ENCODE results near the gene DNAJC28. TPM values are rescaled to one million over a fixed set of nuclear protein-coding genes. Genes with fewer than 3 reads are reported as not detected.
A peak's percentile ranks its signal among the peaks of the same experiment; 100 is the strongest.
"Not testable (repeated sequence)": the region's sequence is repeated elsewhere in the genome, so short reads cannot be mapped to it uniquely, and the experiment has no call there.

Gene DNAJC28
- total RNA-seq, 2 experiments from 2014 or later: 0.37 to 0.43 TPM

DNA sequence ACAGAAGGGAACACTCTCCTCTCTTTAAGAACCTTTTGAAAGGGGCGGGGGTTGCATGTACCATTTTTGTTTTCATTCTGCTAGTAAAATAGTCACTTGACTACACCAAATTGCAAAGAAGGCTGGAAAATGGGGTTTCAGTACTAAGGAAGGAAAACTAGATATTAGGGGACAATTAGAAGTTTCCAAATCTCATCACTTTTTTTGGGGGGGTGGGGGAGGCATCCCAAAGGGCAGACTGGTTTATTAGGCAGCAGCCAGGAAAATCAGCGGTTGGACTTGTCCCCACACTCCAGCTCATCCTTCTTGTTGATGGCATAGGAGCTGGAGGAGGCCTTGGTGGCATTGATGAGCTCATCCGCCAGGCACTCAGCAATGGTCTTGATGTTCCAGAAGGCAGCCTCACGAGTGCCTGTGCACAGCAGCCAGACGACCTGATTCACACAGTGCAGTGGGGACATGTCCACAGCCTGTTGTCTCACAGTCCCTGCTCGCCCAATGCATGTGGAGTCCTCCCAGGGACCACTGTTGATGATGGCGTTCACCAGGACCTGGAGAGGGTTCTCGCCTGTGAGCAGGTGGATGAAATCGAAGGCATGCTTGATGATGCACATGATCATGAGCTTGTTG is 10.1 kb downstream of the DNAJC28 start:
- Mint-ChIP-seq H3K9me3 (ENCODE audit: low read depth) (no peaks in the 10 kb centered on the region), H3K36me3 (ENCODE audit: low read depth) (peaks cover 2% of the 10 kb centered on the region), H3K4me3 (peak overlapping the region; percentile 83), H3K4me1 (peaks cover 17% of the 10 kb centered on the region), H3K27ac (no peak overlapping the region), H3K27me3 (no peaks in the 10 kb centered on the region)
- DNase-seq (no peak), ATAC-seq (no peak)
- CTCF ChIA-PET: interaction anchor here (0.5 to 2.9 kb wide), 3 partner anchors 10 to 559 kb away, joined by 3 to 17 read pairs (median 4); partner anchors contain the start of gene DNAJC28
- intact Hi-C loops (cut with DNase I, micrococcal nuclease): no loop called here
- POLR2A ChIA-PET: interaction anchor here (1.0 to 2.6 kb wide), 2 partner anchors 9 kb away, joined by 3 to 43 read pairs; partner anchors contain the start of gene DNAJC28

DNA sequence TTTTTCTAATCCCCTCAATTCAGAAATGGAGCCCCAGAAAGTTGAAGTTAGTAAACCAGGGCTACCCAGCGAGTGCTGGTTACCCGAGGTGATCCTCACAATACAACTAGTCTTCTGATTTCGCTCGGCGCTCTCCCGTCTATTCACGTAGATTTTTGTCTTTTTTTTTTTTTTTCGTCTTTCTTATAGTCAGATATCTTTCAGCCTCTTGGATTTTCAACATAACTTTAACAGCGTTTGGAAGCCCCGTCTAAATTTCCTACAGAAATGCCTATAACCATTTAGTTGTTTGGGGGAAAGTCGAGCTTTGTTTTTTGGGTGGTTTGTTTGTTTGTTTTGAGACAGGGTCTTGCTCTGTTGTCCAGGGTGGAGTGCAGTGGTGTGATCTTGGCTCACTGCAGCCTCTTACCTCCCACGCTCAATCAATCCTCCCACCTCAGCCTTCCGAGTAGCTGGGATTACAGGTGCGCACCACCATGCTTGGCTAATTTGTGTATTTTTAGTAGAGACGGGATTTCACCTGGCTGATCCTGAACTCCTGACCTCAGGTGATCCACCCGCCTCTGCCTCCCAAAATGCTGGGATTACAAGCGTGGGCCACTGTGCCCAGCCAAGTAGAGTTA is 10.9 kb downstream of the DNAJC28 start:
- H3K27me3 Mint-ChIP-seq: no peaks in the 10 kb centered on the region
- peak overlapping the region; percentile 83 for H3K4me3 Mint-ChIP-seq
- ChIA-PET POLR2A (interaction anchor here (0.7 to 2.6 kb wide), 6 partner anchors 10 to 119 kb away, joined by 3 to 43 read pairs (median 4); partner anchors contain the start of genes DNAJC28 and SON), CTCF (interaction anchor here (0.7 to 2.9 kb wide), 10 partner anchors 9 to 156 kb away, joined by 3 to 17 read pairs (median 4); partner anchors contain the start of genes DNAJC28 and IFNAR1)
- ATAC-seq: no peak
- H3K36me3 Mint-ChIP-seq (ENCODE audit: low read depth): peaks cover 2% of the 10 kb centered on the region
- peaks cover 17% of the 10 kb centered on the region for H3K4me1 Mint-ChIP-seq
- no peak for DNase-seq
- H3K27ac Mint-ChIP-seq: peak overlapping the region; percentile 78
- intact Hi-C loops (cut with DNase I, micrococcal nuclease): loop anchor here (1.0 kb wide), 6 partner anchors 11 to 708 kb away; partner anchors contain the start of genes DNAJC28 (in 2 of the 2), CRYZL1 (in 1 of the 2), DONSON (in 1 of the 2) and IFNAR1 (in 1 of the 2)
- no peaks in the 10 kb centered on the region for H3K9me3 Mint-ChIP-seq (ENCODE audit: low read depth)

DNA sequence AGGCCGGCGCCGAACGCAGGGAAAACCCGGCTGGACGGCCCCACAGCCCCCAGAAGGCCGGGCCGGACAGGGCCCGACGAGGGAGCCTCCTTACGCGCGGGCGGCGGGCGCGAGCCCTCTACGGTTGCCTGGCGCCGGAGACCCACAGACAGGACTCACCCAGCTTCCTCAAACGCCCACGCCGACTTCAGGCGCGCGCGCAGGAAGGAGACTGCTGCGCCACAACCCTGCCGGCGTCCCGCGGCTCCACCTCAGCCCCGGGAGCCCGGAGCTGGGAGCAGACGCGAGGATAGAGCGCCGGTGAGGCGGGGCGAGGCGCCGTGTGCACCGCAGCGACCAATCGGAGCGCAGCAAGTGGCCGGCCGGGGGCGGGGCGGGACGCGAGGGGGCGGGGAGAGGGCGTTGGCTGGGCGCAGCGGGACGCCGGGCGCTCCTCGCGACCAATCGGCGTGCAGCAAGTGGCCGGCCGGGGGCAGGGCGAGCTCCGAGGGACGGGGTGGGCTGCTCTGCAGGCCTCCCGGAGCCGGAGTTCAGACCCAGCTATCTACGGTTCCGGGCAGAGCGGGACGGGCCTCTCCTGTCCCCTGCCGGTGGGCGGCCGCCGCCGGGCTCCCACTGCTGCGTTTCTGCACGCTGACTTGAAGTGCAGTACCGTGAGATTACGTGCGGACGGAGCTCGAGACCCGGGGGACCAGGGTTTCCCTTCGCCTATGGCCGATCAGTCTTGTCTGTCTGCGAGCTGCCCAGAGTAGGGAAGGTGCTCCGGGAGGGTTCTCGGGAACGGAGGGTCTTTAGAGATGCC is 11.6 kb downstream of the DNAJC28 start, which contains the start of gene TMEM50B:
Gene TMEM50B (minus strand): TSS at position 296 of the 802 bp plus-strand sequence. CDS start 11,089 bp downstream, outside the sequence.
- ChIA-PET CTCF (interaction anchor here (0.7 to 2.9 kb wide), 13 partner anchors 9 to 155 kb away, joined by 3 to 17 read pairs (median 4); partner anchors contain the start of genes DNAJC28, DONSON, IFNAR1 and SON), POLR2A (interaction anchor here (0.6 to 2.6 kb wide), 11 partner anchors 11 to 708 kb away, joined by 3 to 43 read pairs (median 5); partner anchors contain the start of genes DNAJC28, DONSON, IFNAR1 and PAXBP1)
- Mint-ChIP-seq H3K9me3 (ENCODE audit: low read depth) (no peaks in the 10 kb centered on the region), H3K27ac (peak within 1 kb of the TSS; percentile 88), H3K36me3 (ENCODE audit: low read depth) (peaks cover 2% of the 10 kb centered on the region), H3K4me3 (peak within 1 kb of the TSS; percentile 83), H3K27me3 (no peaks in the 10 kb centered on the region), H3K4me1 (peaks cover 17% of the 10 kb centered on the region)
- DNase-seq (peak; percentile 99), ATAC-seq (peak; percentile 97)
- intact Hi-C loops (cut with DNase I, micrococcal nuclease): loop anchor here (1.0 to 5.0 kb wide), 12 partner anchors 11 to 1088 kb away; partner anchors contain the start of genes DNAJC28 (in 2 of the 2), GART (in 2 of the 2), CRYZL1 (in 1 of the 2) and DONSON (in 1 of the 2)

DNA sequence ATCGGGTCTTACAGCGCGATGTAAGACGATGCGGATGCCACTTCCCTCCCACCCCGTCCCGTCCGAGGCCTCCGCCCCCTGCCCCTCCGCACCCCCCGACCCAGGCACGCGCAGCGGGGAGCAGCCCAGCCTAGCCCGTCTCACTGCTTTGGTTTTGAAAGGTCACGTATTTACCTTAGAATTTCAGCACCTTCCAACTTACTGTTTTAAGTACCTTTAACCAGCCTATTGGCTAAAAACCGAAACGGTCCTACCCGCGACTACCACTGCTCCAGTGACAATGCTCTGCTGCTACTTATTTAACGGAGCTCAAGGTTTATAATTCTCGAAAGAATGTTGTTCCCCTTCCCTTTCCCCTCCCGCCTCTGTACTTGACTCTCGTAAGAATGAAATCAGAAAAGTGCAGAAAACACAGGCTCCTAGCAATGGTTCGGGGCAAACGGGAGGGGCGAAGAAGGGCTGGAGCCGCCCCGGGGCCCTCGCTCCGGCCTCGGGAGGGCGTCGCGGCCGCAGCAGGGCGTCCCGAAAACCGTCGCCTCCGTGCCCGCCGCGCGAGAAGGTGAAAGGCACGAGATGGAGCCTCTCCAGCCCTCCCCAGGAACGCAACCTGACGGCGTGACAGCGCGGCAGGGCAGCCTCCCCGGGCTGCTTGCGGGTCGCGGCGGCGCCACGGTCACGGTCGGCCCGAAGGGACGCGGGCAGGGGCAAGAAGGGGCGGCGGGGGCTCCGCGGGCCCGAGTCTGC is 12.4 kb downstream of the DNAJC28 start:
- intact Hi-C loops (cut with DNase I, micrococcal nuclease): loop anchor here (1.0 to 5.0 kb wide), 6 partner anchors 44 to 1087 kb away; partner anchors contain the start of genes GART (in 2 of the 2), SON (in 1 of the 2), SYNJ1 (in 1 of the 2) and URB1 (in 1 of the 2)
- Mint-ChIP-seq H3K27ac (peak overlapping the region; percentile 88), H3K4me3 (peak overlapping the region; percentile 83), H3K27me3 (no peaks in the 10 kb centered on the region), H3K36me3 (ENCODE audit: low read depth) (peaks cover 2% of the 10 kb centered on the region), H3K9me3 (ENCODE audit: low read depth) (no peaks in the 10 kb centered on the region), H3K4me1 (peaks cover 17% of the 10 kb centered on the region)
- ATAC-seq (peak; percentile 4), DNase-seq (peak; percentile 64)
- ChIA-PET POLR2A (interaction anchor here (0.6 to 2.6 kb wide), 8 partner anchors 12 to 708 kb away, joined by 3 to 43 read pairs (median 6); partner anchors contain the start of genes DNAJC28, DONSON, IFNAR1 and PAXBP1), CTCF (interaction anchor here (0.7 to 2.9 kb wide), 6 partner anchors 12 to 128 kb away, joined by 3 to 17 read pairs (median 4); partner anchors contain the start of genes DNAJC28 and DONSON)

DNA sequence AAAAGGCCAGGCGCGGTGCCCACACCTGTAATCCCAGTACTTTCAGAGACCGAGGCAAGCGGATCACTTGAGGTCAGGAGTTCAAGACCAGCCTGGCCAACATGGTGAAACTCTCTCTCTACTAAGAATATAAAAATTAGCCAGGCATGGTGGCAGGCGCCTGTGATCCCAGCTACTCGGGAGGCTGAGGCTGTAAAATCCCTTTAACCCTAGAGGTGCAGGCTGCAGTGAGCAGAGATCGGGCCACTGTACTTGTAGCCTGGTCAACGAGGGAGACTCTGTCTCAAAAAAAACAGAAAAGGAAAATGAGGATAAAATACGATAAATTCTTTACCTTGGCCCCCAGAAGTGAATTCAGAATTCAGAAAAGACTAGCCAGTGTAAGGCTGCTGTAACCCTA is 13.3 kb downstream of the DNAJC28 start:
- H3K36me3 Mint-ChIP-seq (ENCODE audit: low read depth): peaks cover 2% of the 10 kb centered on the region
- CTCF ChIA-PET: no interaction called here
- POLR2A ChIA-PET: no interaction called here
- intact Hi-C loops (cut with DNase I, micrococcal nuclease): loop anchor here (2.0 to 5.0 kb wide), 5 partner anchors 43 to 1086 kb away; partner anchors contain the start of genes GART (in 1 of the 2), SON (in 1 of the 2), SYNJ1 (in 1 of the 2) and URB1 (in 1 of the 2)
- H3K4me3 Mint-ChIP-seq: peak overlapping the region; percentile 83
- no peaks in the 10 kb centered on the region for H3K27me3 Mint-ChIP-seq
- DNase-seq (no peak), ATAC-seq (no peak)
- peak overlapping the region; percentile 88 for H3K27ac Mint-ChIP-seq
- H3K9me3 Mint-ChIP-seq (ENCODE audit: low read depth): no peaks in the 10 kb centered on the region
- H3K4me1 Mint-ChIP-seq: peaks cover 17% of the 10 kb centered on the region

DNA sequence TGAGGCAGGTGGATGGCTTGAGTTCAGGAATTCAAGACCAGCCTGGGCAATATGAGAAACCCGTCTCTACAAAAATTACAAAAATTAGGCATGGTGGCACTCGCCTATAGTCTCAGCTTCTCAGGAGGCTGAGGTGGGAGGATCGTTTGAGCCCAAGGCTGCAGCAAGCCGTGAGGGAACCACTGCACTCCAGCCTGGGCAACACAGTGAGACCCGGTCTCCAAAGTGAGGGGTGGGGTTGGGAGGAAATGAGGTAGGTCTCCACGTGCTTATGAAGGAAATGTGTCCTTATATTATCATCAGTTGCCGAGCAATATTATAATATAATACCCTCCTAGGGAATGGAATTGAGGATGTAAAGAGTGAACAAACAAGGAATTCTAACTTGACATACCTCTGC is 14.4 kb downstream of the DNAJC28 start:
- CTCF ChIA-PET: interaction anchor here (1.5 kb wide), 1 partner anchor 115 kb away, joined by 3 read pairs; no protein-coding TSS in a partner anchor
- DNase-seq (no peak), ATAC-seq (no peak)
- Mint-ChIP-seq H3K4me3 (no peak overlapping the region), H3K27me3 (no peaks in the 10 kb centered on the region), H3K36me3 (ENCODE audit: low read depth) (peaks cover 2% of the 10 kb centered on the region), H3K4me1 (peaks cover 17% of the 10 kb centered on the region), H3K9me3 (ENCODE audit: low read depth) (no peaks in the 10 kb centered on the region), H3K27ac (no peak overlapping the region)
- POLR2A ChIA-PET: no interaction called here
- intact Hi-C loops (cut with DNase I, micrococcal nuclease): loop anchor here in 1 of 2 experiments (5.0 kb wide), 2 partner anchors 750 to 1085 kb away; partner anchors contain the start of genes SYNJ1 and URB1

DNA sequence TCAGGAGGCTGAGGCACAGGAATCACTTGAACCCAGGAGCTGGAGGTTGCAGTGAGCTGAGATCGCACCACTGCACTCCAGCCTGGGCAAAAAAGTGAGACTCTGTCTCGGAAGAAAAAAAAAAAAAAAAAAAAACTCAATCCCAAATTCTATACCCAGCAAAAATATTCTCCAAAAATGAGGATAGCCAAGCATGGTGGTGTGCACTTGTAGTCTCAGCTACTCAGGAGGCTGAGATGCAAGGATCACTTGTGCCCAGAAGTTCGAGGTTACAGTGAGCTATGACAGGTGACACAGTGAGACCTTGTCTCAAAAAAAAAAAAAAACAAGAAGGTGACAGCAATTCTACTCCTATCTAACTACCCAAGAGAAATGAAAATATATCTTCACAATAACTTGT is 18.2 kb downstream of the DNAJC28 start:
- Mint-ChIP-seq H3K27ac (no peak overlapping the region), H3K4me3 (no peak overlapping the region), H3K9me3 (ENCODE audit: low read depth) (no peaks in the 10 kb centered on the region), H3K27me3 (no peaks in the 10 kb centered on the region), H3K36me3 (ENCODE audit: low read depth) (peaks cover 2% of the 10 kb centered on the region), H3K4me1 (peaks cover 7% of the 10 kb centered on the region)
- ChIA-PET CTCF (interaction anchor here (1.2 kb wide), 1 partner anchor 12 kb away, joined by 3 read pairs; no protein-coding TSS in a partner anchor), POLR2A (no interaction called here)
- intact Hi-C loops (cut with DNase I, micrococcal nuclease): no loop called here
- no peak for DNase-seq
- ATAC-seq: no peak

DNA sequence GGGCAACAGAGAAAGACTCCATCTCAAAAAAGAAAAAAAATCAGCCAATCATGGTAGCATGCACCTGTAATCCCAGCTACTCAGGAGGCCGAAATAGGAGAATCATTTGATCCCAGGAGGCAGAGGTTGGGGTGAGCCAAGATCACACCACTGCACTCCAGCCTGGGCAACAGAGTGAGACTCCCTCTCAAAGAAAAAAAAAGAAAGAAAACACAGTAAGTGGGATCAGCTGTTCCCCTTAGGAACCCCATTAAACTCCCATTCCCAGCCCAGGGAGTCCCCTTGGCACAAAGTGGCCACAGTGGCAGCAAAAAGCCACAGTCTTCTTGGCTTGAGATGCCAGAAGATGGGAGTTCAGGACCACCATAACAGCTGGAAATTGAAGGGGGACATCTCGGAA is 20.8 kb downstream of the DNAJC28 start:
- Mint-ChIP-seq H3K27ac (no peak overlapping the region), H3K27me3 (no peaks in the 10 kb centered on the region), H3K4me3 (no peak overlapping the region), H3K4me1 (peaks cover 4% of the 10 kb centered on the region), H3K9me3 (ENCODE audit: low read depth) (no peaks in the 10 kb centered on the region), H3K36me3 (ENCODE audit: low read depth) (no peaks in the 10 kb centered on the region)
- POLR2A ChIA-PET: no interaction called here
- intact Hi-C loops (cut with DNase I, micrococcal nuclease): no loop called here
- CTCF ChIA-PET: interaction anchor here (0.6 kb wide), 1 partner anchor 286 kb away, joined by 3 read pairs; no protein-coding TSS in a partner anchor
- DNase-seq (no peak), ATAC-seq (no peak)

DNA sequence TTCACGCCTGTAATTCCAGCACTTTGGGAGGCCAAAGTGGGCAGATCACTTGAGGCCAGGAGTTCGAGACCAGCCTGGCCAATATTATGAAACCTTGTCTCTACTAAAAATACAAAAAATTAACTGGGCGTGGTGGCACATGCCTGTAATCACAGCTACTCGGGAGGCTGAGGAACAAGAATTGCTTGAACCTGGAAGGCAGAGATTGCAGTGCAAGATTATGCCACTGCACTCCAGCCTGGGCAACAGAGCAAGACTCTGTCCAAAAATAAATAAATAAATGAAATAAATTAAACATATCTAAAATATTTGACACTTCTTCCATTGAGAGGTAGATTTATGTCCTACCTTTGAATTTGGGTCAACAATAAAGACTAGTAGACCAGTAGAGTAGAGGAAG is 22.3 kb downstream of the DNAJC28 start:
- H3K4me3 Mint-ChIP-seq; H3K36me3 Mint-ChIP-seq (ENCODE audit: low read depth); DNase-seq; H3K9me3 Mint-ChIP-seq (ENCODE audit: low read depth); POLR2A ChIA-PET; intact Hi-C loops (cut with DNase I, micrococcal nuclease); H3K4me1 Mint-ChIP-seq; H3K27ac Mint-ChIP-seq; CTCF ChIA-PET; ATAC-seq; H3K27me3 Mint-ChIP-seq: not testable (repeated sequence)

All from activated CD4-positive, alpha-beta T cell treated with anti-CD3 and anti-CD28 coated beads for 36 hours (primary cell).